Caki2 (cell line): ENCODE data around the gene FAM3B. TPM values are rescaled to one million over a fixed set of nuclear protein-coding genes. Genes with fewer than 3 reads are reported as not detected.
A peak's percentile ranks its signal among the peaks of the same experiment; 100 is the strongest.

ENCODE experiments used
- DNase-seq: peaks from one replicate; pipeline ENCODE4 v3.0.0-alpha.2; 2015; ENCODE audit warnings: low read depth
- in situ Hi-C: cut with HindIII; loops from 2 replicates; pipeline ENCODE4 v1.10.0; 2016; ENCODE audit warnings: low sequenced_read_pairs, low pct_unique_long_range_greater_than_20kb, mixed read lengths
- total RNA-seq: library from RNA; depleted of rRNA; stranded (reverse); fragments of >200 nt; shearing (Covaris generic); gene quantifications from 2 replicates; pipeline ENCODE4 v1.2.3, GENCODE V29; 2014; ENCODE audit warnings: low replicate concordance

Gene FAM3B
- total RNA-seq, 1 experiment from 2014 or later, result not detected

DNA sequence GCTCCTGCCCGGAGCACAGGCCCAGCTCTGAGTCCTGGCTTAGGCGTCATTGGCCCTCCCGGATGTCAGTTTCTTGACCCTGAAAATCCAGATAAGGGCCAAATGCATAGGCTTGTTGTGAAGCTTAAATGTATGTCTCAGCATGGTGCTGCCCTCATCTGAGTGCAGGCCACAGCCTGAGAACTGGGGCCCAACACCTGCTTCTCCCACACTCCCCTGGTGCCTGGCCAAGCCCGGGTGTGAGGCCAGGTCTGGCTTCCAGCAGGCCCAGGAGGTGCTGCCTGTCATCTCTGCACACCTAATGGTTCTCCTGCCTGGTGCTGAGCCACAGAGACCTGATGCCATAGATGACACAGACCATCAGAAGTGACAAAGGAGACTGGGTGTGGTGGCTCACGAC is 59.3 kb downstream of the FAM3B start:
- in situ Hi-C loops, result no loop called here
- DNase-seq, result no peak

DNA sequence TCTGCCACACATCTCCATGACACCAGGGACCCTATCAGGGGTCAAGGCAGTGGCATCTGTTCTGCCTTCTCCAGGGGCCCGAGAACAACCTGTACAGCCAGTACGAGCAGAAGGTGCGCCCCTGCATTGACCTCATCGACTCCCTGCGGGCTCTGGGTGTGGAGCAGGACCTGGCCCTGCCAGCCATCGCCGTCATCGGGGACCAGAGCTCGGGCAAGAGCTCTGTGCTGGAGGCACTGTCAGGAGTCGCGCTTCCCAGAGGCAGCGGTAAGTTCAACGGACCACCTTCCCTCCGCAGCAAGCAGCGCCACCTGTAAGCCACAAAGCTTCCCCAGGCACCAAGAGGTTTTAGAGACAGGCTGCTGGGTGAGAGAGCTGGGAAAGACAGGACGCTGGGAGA is 61.1 kb downstream of the FAM3B start:
- in situ Hi-C loops, result no loop called here
- DNase-seq, result no peak

DNA sequence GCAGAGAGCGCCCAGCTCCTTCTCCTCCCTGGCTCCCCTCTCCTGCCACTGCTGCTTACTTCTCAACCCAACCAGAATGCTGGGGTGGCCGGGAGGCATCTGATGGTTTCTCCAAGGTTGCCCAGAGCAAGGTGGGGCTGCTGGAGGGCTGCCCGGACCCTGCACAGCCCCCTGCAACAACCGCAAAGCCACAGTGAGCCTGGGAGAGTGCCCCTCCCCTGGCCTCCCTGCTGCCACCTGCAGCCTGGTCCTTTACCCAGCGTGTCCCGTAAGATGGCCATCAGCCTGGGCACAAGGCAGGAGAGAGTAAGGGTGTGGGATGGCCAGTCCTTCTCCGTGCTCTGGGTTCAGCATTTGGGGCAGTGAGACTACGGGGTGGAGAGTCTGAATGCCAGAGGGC is 62.2 kb downstream of the FAM3B start:
- in situ Hi-C loops, result no loop called here
- DNase-seq, result no peak

DNA sequence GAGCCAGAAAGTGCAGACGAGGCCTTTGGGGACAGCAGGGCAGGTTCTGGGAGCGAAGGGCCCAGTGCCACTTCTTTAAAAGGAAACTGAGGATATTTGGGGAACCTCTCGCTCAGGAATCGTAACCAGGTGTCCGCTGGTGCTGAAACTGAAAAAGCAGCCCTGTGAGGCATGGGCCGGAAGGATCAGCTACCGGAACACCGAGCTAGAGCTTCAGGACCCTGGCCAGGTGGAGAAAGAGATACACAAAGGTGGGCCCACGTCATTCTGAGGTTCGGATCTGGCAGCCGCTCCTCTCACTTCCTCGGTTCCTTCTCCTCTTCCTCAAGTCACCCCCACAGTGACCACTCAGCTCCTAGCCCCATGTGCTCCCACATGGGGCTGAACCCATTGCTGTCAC is 63.3 kb downstream of the FAM3B start:
- DNase-seq, result no peak
- in situ Hi-C loops, result no loop called here

DNA sequence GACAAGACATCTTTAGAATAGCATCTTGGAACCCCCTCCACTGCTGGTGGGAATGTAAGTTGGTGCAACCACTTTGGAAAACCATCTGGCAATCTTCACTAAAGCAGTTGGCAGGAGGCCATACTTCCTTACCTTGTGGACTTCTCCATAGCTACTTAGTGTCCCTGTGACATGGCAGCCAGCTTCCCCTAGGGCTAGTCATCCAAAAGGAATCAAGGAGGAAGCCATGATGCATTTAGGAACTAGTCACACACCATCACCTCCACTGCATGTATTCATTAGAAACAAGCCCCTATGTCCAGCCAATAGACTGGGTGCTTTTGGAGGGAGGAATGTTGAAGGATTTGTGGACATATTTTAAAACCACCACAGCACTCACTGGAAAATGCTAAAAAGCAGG is 65.1 kb downstream of the FAM3B start:
- in situ Hi-C loops, result no loop called here
- no peak for DNase-seq

DNA sequence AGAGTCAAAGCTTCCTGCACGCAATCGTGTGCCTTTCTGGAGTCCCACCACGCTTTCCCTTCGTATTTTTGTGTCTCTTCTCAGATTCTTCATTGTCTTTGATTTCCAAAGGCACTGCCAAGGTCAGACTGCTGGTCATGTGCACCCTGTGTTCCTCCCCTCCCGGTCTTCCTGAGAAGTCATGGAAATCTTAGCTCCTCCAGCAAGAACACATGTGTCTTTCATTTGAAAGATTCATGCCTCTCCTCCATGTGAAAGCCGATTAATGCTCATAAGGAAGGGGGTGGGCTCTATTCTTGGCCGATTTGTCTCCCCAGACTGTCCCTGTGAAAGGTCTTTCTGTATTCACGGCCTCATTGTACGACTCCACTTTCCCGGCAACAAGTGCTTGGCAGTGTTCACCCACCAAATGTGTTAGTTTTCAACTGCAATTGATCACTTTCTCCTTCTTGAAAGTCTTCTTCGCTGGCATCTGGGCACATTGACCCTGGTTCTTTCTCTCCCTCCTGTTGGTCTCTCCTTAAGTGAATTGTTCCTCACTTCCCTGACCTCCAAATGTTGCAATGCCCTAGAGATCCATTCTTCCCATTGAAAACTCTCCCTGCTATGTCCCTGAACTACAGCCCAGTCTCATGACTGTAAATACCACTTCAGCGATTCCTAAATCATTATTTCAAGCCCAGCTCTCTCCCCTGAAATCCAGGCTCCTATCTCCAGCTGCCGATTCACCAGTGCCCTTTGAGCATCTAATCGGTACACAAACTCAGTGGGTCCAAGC is 70.6 kb downstream of the FAM3B start:
- in situ Hi-C loops, result no loop called here
- no peak for DNase-seq

DNA sequence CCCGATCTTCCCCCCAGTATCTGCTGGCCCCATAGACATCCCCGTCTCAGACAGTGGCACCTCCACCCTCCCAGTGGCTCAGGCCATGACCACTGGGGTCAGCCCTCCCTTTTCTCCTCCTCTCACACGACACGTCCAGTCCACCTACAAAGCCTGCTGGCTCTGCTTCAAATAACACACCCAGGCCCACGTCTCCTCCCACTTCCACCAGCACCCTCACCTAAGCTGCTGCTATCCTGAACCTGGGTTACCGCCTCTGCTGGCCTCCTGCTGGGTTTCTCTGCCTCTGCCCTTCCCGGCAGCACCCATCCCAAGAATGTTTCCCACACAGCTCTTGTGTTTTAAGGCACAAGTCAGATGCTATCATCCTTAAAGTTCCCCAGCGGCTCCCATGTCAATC is 71.2 kb downstream of the FAM3B start:
- in situ Hi-C loops, result no loop called here
- no peak for DNase-seq

DNA sequence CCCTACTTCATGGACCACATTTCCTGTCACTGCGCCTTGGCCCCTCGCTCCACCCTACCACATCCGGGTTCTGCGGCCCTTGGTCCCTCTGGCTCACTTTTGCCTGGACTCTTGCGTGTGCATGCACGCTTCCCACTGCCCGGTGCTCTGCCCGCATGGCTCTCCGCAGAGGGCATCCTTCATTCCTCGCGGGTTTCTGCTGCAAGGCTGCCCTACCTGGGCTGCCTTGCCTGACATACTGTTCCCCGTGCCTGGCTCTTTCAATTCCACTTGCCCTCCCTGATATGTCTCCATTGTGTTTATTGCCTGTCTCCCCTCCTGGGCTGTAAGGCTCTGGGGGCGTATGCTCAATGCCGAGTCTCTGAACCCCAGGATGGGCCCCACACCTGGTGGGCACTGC is 71.7 kb downstream of the FAM3B start:
- DNase-seq, result no peak
- in situ Hi-C loops, result no loop called here

DNA sequence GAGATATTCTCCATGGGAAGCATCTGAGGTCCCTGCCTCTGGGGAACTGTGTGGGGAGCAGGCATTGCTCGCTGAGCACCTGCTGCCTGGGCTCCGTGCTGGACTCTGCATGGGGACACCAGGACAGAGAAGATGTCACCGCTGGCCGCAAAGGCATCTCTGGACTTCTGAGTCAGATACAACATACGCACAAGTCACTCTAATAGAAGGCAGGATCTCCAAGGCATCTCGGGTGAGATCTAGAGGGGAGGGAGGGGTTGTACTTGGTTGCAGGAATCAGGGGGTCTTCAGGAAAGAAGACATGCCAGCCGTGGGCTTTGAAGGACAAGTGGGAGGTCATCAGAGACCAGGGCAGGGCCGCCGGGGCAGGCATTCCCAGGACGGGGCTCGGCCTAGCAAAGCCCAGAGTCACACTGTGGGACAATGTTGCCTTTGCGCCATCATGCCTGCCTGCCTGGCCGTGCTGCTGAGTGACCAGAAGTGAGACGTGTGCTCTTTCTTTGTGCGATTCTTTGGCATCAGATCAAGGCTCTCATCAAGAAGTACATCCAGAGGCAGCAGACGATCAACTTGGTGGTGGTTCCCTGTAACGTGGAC is 73.5 kb downstream of the FAM3B start:
- no peak for DNase-seq
- in situ Hi-C loops, result no loop called here

DNA sequence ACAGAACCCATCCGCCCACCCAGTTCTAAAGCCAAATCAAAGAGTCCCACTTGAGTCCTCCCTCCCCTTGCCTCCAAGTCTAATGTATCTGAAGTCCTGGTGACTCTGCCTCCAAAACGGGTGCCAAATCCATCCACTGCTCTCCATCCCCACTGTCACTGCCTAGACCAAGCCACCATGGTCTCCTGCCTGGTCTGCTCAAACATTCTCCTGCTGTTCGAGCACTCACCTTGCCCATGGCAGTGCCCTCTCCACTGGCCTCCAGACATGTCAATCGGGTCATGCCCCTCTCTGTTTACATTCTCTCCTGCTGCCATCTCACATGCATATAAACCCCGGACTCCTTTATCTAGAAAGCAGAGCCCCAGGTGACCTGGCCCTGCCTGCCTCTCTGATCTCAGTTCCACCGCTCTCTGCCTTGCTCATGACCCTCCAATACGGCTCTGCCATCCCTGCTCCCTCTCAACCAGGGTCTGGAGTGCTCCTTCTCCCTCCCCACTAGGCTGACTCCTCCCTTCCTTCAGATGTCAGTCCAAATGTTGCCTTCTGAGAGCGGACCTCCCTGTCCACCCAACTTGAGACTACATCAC is 77.4 kb downstream of the FAM3B start:
- in situ Hi-C loops, result no loop called here
- no peak for DNase-seq

DNA sequence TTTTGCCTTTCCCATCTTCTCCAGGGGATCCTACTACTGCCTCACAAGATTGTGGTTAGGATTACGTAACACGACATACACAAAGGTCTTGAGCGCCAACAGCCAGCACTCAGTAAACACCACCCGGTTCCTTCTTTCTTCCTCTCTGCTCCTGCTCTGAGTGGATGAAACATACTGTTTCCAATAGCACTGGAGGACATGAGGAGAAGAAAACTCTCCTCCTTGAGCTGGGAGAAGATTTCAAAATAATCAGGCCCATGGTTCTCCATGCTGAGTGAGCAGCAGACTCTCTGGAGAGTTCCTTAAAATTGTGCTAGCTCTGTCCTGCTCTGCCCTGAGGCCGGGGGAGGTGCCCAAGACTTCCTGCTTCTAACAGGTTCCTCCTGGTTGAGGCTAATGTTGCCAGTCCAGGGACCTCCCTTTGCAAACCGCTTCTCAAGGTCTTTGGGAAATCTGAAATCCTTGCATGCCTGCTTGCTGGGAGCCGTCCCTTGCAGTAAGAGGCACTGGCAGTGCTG is 80.0 kb downstream of the FAM3B start:
- DNase-seq, result no peak

DNA sequence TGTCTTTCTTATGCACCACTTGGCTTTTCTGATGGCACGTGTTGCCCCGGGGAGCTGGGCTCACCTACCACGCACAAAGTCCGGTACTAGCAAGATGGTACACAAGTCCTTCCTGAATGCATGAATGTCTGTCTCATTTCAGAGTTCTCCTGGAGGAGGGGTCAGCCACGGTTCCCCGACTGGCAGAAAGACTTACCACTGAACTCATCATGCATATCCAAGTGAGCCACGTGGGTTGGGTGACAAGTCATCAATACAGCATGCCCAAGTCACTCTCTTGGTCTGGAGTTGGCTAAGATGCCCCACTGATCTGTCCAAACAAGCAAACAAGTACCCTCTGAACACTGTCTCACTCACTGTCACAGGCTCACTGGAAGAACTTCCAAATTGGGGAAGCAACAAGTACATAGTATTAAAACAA is 80.9 kb downstream of the FAM3B start:
- in situ Hi-C loops, result no loop called here
- peak; percentile 31 for DNase-seq

More for the DNA sequence above, 80.0 kb downstream of the FAM3B start:
- in situ Hi-C loops, result no loop called here

DNA sequence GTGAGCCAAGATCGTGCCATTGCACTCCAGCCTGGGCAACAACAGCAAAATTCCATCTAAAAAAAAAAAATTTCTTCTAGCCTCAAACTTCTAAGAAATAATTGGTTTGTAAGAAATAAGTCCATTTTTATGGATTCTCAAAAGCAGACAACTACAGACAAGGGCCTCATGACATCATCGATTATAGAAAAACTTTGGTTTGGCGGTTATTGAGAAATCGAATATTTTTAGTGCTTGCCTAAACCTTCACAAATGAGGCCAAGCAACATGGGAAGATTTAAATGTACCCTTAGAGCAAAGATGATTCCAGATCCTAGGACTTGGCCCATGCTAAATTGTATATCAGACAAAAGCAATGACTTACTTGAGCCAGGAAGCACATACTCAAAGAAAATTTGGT is 81.7 kb downstream of the FAM3B start:
- in situ Hi-C loops, result no loop called here
- no peak for DNase-seq

DNA sequence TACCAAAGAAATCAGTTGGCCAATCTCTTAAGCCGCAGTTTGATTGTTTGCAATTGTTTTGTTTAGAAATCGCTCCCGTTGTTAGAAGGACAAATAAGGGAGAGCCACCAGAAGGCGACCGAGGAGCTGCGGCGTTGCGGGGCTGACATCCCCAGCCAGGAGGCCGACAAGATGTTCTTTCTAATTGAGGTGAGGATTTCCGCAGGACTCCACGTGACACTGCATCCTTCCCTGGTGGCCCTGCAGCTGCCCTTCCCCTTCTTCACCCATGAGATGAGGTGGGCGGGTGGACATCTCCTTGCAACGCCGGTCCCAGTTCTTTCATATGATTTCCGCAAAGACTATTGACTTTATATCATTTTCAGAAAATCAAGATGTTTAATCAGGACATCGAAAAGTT is 82.2 kb downstream of the FAM3B start:
- DNase-seq, result no peak
- in situ Hi-C loops, result no loop called here

DNA sequence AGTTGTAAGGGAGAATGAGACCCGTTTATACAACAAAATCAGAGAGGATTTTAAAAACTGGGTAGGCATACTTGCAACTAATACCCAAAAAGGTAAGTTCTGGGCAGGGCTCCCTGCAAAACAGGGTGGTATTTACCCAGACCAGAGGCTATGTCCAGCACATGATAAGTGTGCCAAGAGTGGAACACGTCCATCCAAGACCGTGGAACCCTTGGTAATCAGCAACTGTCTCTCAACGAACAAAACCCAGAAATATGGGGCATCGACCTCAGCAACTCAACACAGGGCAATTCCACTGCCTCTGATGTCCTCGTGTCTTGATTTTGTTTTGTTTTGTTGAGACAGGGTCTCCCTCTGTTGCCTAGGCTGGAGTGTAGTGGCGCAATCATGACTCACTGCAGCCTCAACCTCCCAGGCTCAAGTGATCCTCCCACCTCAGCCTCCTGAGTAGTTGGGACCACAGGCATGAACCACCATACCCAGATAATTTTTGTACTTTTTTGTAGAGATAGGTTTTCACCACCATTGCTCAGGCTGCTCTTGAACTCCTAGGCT is 82.7 kb downstream of the FAM3B start:
- DNase-seq, result no peak
- in situ Hi-C loops, result no loop called here

DNA sequence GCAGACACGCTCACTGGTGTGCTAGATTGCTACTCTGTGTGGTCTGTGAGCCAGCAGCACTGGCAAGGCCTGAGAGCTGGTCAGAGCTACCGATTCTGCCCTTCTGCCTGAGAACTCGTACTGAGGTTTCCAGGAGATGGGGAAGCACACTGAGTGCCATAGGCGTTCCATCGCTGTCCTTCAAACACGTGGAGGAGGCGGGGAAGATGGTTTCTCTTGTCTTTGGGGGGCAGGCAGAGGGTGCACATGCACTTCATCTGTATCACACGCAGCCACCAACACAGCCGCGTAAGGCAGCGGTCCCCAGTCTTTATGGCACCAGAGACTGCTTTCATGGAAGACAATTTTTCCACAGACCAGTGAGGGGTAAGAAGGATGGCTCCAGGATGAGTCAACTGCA is 85.6 kb downstream of the FAM3B start:
- in situ Hi-C loops, result no loop called here
- no peak for DNase-seq

DNA sequence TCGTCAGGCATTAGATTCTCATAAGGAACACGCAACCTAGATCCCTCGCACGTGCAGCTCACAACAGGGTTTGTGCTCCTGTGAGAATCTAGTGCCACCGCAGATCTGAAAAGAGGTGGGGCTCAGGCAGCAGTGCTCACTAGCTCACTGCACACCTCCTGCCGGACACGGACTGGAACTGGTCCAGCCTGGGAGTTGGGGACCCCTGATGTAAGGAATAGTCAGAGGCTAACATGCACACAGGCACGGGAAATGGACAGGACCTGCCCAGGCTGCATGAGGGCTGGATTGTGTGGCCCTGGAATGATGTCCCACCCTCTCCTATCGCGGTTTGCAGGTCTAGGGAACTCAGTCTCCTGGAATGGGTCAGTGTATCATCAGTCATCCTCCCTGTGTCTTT is 86.2 kb downstream of the FAM3B start:
- in situ Hi-C loops, result no loop called here
- DNase-seq, result no peak

DNA sequence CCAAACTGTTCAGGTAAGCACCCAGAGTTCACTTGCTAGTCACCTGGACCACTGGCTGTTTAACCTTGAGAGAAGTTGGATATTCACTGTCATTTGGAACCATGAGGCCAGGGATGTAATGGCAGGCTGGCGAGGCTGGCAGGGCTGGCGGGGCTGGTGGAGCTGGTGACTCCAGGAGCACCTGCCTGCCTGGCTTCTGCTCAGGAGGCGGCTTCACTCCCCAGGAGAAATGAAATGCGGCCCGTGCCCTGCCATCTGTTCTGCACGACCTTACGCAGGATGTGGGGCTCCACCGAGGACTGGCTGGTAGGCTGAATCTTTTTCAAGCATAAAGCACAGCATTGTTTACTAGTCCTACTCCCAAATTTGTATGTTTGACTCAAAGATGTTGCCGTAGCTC is 86.7 kb downstream of the FAM3B start:
- DNase-seq, result no peak
- in situ Hi-C loops, result no loop called here

DNA sequence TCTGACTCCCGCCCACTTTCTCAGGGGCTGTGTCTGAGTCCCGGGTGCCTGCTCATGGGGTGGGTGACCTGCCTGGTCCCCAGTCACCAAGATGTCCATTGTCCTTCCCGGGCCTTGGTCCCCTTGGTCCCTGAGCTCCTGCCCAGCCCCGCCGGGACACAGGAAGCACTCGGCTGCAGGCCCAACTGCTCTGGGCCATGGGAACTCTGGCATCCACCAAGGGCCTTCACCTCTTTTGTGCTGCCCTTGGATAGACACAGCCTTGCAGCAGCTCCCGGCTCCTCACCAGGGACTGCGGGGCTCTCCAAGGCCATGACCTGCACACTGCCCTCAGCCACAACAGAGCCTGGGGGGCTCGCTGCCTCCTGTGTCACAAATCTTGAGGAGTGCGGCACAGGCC is 87.4 kb downstream of the FAM3B start:
- in situ Hi-C loops, result no loop called here
- DNase-seq, result no peak
